ENCODE measurements around the gene GRB14. TPM values are rescaled to one million over a fixed set of nuclear protein-coding genes. Genes with fewer than 3 reads are reported as not detected.

Gene GRB14
- not detected for total RNA-seq

DNA sequence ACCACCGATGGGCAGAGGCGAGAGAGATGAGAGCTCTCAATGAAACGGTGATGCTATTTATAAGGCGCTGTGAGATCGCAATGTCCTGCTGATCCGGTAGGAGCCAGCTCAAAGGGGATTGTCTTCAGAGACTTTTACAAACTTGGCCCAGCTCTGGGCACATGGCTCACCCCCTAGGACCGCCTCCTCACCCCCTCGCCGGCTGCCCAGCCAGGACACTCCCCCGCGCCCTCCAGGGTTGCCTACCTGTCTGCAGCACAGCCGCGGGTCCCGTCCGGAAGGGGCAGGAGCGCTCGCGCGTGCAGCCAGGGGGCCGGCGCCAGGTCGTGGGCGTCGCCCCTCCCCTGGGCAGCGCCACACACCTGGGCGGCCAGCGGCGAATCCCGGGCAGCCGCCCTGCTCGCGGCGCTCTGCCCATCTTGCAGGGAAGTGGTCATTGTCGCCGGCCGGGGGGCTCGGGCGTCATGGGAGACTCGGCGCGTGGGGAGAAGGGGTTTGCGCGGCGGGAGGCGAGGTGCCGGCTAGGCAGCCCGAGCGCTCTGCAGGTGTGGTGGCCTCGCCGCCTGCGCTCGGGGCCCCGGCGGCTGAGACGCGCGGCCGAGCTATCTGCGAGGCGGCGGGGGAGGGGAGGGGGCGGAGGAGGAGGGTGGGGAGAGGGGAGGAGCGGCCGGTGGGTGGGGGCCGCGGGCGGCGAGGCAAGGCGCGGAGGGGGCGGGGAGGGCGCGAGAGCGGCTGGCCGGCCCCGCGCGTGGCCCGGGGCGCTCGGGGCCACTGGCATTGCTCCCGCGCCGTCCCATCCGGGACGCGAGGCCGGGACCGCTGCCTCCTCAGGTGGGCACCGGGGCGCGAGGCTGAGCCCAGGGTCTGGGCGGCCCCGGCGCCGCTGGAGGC is at the start of gene GRB14:
TSS of gene GRB14 (minus strand) at position 610 of the 891 bp plus-strand sequence. CDS start at position 437, 173 bp downstream.
- Mint-ChIP-seq H3K4me3 (no peak within 1 kb of the TSS), H3K4me1 (ENCODE audit: low read depth in 2 of 2) (peaks cover 0 to 2% of the 10 kb centered on the region in 2 donors), H3K9me3 (no peaks in the 10 kb centered on the region), H3K27me3 (peaks cover 8 to 23% of the 10 kb centered on the region in 2 donors), H3K36me3 (no peaks in the 10 kb centered on the region), H3K27ac (no peak within 1 kb of the TSS)
- DNase-seq (ENCODE audit: low spot score), result no peak
- ATAC-seq, result peak in 1 of 2 donors; percentile 15

DNA sequence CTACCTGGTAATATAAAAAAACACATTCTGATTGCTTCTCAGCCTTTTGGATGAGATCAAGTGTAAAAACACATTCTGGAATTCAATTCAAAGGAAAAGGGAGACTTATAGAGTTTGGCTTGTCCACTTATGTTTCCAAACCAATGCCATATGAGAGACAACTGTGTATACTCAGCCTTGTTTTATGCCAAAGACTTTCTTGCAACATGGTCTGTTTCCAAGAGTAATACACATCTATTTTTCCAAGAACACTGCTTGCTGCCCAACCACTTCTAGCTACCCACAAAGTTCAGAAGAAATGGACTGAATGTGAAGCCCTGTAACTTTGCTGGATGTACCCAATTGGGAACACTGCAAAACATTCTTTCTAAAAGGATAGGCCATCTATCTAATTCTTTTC is 48.0 kb upstream of the GRB14 start:
- DNase-seq (ENCODE audit: low spot score), result no peak
- Mint-ChIP-seq H3K4me1 (ENCODE audit: low read depth in 2 of 2) (no peaks in the 10 kb centered on the region), H3K9me3 (no peaks in the 10 kb centered on the region), H3K27me3 (no peaks in the 10 kb centered on the region), H3K27ac (no peak overlapping the region), H3K36me3 (no peaks in the 10 kb centered on the region), H3K4me3 (no peak overlapping the region)
- ATAC-seq, result no peak

DNA sequence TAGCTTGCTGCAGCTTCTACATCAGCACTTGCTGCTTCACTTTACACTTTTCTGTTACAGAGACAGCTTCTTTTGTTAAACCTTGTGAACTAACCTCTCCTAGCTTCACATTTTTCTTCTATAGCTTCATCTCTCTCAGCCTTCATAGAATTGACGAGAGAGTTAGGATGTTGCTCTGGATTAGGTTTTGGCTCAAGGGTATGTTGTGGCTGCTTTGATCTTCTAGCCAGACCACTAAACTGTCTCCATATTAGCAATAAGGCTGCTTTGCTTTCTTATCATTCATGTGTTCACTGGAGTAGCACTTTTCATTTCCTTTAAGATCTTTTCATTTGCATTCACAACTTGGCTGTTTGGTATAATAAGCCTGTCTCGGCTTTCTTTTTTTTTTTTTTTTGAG is 46.3 kb upstream of the GRB14 start:
- DNase-seq (ENCODE audit: low spot score) (no peak), ATAC-seq (no peak)
- Mint-ChIP-seq H3K36me3 (no peaks in the 10 kb centered on the region), H3K27me3 (no peaks in the 10 kb centered on the region), H3K9me3 (no peaks in the 10 kb centered on the region), H3K4me3 (no peak overlapping the region), H3K27ac (no peak overlapping the region), H3K4me1 (ENCODE audit: low read depth in 2 of 2) (no peaks in the 10 kb centered on the region)

DNA sequence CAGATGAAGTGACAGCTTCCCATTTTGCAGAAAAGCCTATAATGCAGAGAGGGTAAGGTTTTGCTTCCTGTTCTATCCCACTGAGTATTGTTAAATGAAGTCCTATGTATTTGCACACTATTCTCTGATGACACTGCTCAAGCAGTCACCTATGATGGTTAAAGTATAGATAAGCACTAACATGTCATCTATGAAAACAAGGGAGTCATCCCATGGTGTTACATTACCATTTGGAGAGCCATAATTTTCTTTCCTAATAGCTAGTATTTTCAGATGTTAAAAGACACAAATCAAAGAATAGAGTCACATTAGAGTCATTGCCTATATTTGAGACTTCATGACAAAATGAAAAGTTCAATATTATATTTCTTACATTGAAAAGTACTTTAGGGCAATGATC is 42.8 kb upstream of the GRB14 start:
- Mint-ChIP-seq H3K4me1 (ENCODE audit: low read depth in 2 of 2) (no peaks in the 10 kb centered on the region), H3K4me3 (no peak overlapping the region), H3K27ac (no peak overlapping the region), H3K27me3 (no peaks in the 10 kb centered on the region), H3K36me3 (no peaks in the 10 kb centered on the region), H3K9me3 (no peaks in the 10 kb centered on the region)
- DNase-seq (ENCODE audit: low spot score) (no peak), ATAC-seq (no peak)

DNA sequence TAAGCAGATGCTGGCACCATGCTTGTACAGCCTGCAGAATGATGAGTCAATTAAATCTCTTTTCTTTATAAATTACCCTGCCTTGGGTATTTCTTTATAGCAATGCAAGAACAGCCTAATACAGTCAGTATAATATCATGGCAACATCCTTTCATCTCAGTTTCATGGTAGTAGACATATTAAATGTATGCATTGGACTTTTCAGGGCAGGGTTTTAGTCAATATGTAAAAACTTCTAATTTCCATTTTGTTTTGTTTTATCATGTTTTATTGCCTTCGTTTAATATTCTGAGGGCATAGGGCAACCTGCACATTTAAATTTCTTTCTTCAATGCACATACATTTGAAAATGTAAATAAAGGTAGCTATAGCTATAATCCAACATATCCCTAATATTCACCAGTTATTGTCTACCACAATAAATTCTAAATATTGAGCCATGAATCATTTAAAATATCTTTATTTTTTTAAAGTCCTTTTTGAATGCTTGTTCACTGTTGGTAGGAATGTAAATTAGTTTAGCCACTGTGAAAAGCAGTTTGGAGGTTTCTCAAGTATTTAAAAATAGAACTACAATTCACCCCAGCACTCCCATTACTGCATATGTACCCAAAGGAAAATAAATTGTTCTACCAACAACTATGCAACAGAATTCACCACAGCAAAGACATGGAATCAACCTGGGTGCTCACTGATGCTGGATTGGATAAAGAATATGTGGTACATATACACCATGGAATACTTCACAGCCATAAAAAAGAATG is 41.8 kb upstream of the GRB14 start:
- no peak overlapping the region for H3K4me3 Mint-ChIP-seq
- H3K27ac Mint-ChIP-seq, result no peak overlapping the region
- DNase-seq (ENCODE audit: low spot score) (no peak), ATAC-seq (no peak)
- H3K36me3 Mint-ChIP-seq, result no peaks in the 10 kb centered on the region
- H3K4me1 Mint-ChIP-seq (ENCODE audit: low read depth in 2 of 2), result no peaks in the 10 kb centered on the region
- H3K27me3 Mint-ChIP-seq, result no peaks in the 10 kb centered on the region
- no peaks in the 10 kb centered on the region for H3K9me3 Mint-ChIP-seq

- no peak for ATAC-seq
- Mint-ChIP-seq H3K27me3 (no peaks in the 10 kb centered on the region), H3K4me1 (ENCODE audit: low read depth in 2 of 2) (no peaks in the 10 kb centered on the region), H3K27ac (no peak overlapping the region), H3K36me3 (no peaks in the 10 kb centered on the region), H3K4me3 (no peak overlapping the region), H3K9me3 (no peaks in the 10 kb centered on the region)
- DNase-seq (ENCODE audit: low spot score), result no peak
These were observed 40.8 kb upstream of the GRB14 start for GRCh38 chr2:164662066-164662465.

- Mint-ChIP-seq H3K9me3 (no peaks in the 10 kb centered on the region), H3K27me3 (no peaks in the 10 kb centered on the region), H3K4me3 (no peak overlapping the region), H3K27ac (no peak overlapping the region), H3K4me1 (ENCODE audit: low read depth in 2 of 2) (no peaks in the 10 kb centered on the region), H3K36me3 (no peaks in the 10 kb centered on the region)
- DNase-seq (ENCODE audit: low spot score) (no peak), ATAC-seq (no peak)
These were observed 40.1 kb upstream of the GRB14 start for GRCh38 chr2:164661349-164661748.

GRCh38 chr2:164657129-164657528 is 35.8 kb upstream of the GRB14 start:
- ATAC-seq, result no peak
- H3K4me1 Mint-ChIP-seq (ENCODE audit: low read depth in 2 of 2), result no peaks in the 10 kb centered on the region

GRCh38 chr2:164655750-164656149 is 34.5 kb upstream of the GRB14 start:
- no peaks in the 10 kb centered on the region for H3K27me3 Mint-ChIP-seq
- DNase-seq (ENCODE audit: low spot score), result no peak
- ATAC-seq, result no peak
- H3K9me3 Mint-ChIP-seq, result peaks cover 8% of the 10 kb centered on the region
- no peak overlapping the region for H3K4me3 Mint-ChIP-seq
- H3K27ac Mint-ChIP-seq, result no peak overlapping the region
- peaks cover 12% of the 10 kb centered on the region for H3K36me3 Mint-ChIP-seq
- H3K4me1 Mint-ChIP-seq (ENCODE audit: low read depth in 2 of 2), result no peaks in the 10 kb centered on the region

More at GRCh38 chr2:164657129-164657528, 35.8 kb upstream of the GRB14 start:
- H3K9me3 Mint-ChIP-seq, result peaks cover 5% of the 10 kb centered on the region
- H3K4me3 Mint-ChIP-seq, result no peak overlapping the region
- peaks cover 6% of the 10 kb centered on the region for H3K36me3 Mint-ChIP-seq
- DNase-seq (ENCODE audit: low spot score), result no peak
- no peaks in the 10 kb centered on the region for H3K27me3 Mint-ChIP-seq
- H3K27ac Mint-ChIP-seq, result no peak overlapping the region

- DNase-seq (ENCODE audit: low spot score), result no peak
- H3K27ac Mint-ChIP-seq, result no peak overlapping the region
These were observed 34.1 kb upstream of the GRB14 start for GRCh38 chr2:164655336-164655735.

DNA sequence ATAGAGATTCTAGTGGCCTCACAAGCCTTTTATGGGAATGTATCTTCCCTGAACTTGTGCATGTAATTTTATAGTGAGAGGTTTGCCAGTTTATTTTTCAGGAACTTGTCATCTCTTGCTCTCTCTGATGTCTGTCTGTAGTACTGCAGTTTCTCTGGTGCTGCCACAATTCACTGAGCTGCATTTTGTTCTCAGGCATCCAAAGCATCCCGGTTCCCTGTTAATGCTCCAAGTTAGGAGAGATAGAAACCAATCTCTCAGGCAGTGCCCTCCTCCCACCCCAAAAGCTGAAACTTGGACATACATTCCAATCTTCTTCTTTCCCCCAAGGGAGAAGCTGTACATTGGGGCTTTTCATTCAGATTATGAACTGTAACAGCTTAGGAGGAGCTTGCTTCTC is 30.1 kb upstream of the GRB14 start:
- Mint-ChIP-seq H3K36me3 (peaks cover 14% of the 10 kb centered on the region), H3K27ac (no peak overlapping the region), H3K4me1 (ENCODE audit: low read depth in 2 of 2) (no peaks in the 10 kb centered on the region), H3K27me3 (no peaks in the 10 kb centered on the region), H3K9me3 (peaks cover 11% of the 10 kb centered on the region), H3K4me3 (no peak overlapping the region)
- DNase-seq (ENCODE audit: low spot score), result no peak
- no peak for ATAC-seq

More at GRCh38 chr2:164655336-164655735, 34.1 kb upstream of the GRB14 start:
- no peaks in the 10 kb centered on the region for H3K27me3 Mint-ChIP-seq
- peaks cover 8% of the 10 kb centered on the region for H3K9me3 Mint-ChIP-seq
- no peak overlapping the region for H3K4me3 Mint-ChIP-seq
- H3K4me1 Mint-ChIP-seq (ENCODE audit: low read depth in 2 of 2), result no peaks in the 10 kb centered on the region
- H3K36me3 Mint-ChIP-seq, result peaks cover 14% of the 10 kb centered on the region
- ATAC-seq, result no peak

- Mint-ChIP-seq H3K9me3 (no peaks in the 10 kb centered on the region), H3K36me3 (no peaks in the 10 kb centered on the region), H3K27ac (no peak overlapping the region), H3K4me1 (ENCODE audit: low read depth in 2 of 2) (no peaks in the 10 kb centered on the region), H3K4me3 (no peak overlapping the region), H3K27me3 (no peaks in the 10 kb centered on the region)
- DNase-seq (ENCODE audit: low spot score) (no peak), ATAC-seq (no peak)
These were observed 22.9 kb upstream of the GRB14 start for GRCh38 chr2:164644036-164644700.

DNA sequence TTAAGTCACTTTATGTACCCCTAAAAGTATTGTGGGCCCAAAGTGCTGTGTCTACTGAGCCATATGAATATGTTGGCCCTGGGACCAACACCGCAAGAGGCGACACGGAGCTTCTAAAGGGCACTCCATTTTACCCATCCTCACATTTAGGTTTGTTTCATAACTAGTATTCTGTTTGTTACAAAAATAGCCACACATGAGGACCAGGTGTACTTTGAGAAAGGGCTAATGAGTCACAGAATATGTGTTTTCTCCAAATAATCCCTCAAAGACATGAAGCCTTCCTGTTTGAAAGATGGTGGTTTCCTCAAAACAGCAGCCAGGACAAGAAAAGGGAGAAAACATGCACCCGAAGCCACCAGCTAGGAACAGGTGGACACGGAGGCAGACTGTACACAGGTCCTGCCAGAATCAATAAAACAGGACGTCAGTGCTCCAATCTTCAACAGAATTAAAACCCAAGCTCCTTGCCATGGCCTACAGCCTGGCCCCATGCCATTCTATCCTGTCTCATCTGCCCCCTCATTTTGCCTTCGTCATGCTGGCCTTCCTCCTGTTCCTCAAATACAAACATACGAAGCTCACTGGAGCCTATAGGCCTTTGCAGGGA is 21.8 kb upstream of the GRB14 start:
- H3K4me3 Mint-ChIP-seq, result no peak overlapping the region
- H3K9me3 Mint-ChIP-seq, result no peaks in the 10 kb centered on the region
- H3K27ac Mint-ChIP-seq, result no peak overlapping the region
- ATAC-seq (no peak), DNase-seq (ENCODE audit: low spot score) (no peak)
- H3K4me1 Mint-ChIP-seq (ENCODE audit: low read depth in 2 of 2), result no peaks in the 10 kb centered on the region
- H3K27me3 Mint-ChIP-seq, result no peaks in the 10 kb centered on the region
- H3K36me3 Mint-ChIP-seq, result no peaks in the 10 kb centered on the region

Measured in natural killer cell treated with Interleukin-12 subunit alpha and Interleukin-12 subunit beta and Interleukin-15 and Interleukin-18, amount 100 ng/mL, for 72 hours (primary cell).